ENCODE results near the gene EPHA8.

DNA sequence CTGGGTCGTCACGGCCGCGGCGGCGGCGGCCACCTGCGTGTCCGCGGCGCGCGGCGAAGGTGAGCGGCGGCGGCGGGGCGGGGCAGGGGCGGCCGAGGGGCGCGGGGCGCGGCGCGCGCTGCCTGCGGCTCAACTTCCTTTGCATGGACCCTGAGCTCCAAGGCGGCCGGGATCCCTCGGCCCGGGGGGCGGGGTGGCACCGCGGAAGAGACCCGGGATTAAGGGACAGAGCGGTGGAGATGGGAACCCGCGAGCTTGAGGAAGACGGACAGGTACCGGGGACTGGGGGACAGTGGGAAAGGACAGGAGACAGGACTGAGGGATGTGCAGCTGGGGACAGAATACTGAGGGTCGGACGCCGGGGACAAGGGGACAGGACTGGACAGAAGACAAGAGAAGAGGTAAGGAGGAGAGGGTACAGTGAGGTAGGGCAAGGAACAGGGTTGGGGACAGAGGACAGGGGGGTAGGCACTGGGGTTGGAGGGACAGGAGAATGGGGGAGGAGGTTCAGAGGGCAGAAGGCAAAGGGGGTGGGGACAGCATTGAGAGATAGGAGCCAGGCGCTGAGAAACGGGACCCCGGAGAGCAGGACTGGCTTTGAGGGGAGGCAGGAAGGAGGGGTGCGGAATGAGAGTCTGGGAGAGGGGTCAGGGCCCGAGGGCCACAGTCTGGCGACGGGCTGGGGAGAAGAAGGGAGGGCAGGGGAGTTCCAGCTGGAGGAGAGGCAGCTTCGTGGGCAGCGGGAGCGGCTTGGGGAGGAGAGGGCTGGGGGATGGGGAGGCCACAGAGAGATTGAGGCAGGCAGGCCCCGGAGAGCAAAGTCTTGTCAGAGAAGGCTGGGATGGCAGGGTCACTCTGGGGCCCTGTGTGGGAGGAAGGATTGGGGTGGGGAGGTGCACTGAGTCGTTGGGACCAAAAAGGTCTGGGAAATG lies 648 bp downstream of the EPHA8 start:
- no peak for TF ChIP-seq ZNF510 (tag by site-specific recombination; IDR thresholded peaks at IDR 0.05; ENCODE audit: insufficient replicate concordance)
- TF ChIP-seq, protein P1, sequence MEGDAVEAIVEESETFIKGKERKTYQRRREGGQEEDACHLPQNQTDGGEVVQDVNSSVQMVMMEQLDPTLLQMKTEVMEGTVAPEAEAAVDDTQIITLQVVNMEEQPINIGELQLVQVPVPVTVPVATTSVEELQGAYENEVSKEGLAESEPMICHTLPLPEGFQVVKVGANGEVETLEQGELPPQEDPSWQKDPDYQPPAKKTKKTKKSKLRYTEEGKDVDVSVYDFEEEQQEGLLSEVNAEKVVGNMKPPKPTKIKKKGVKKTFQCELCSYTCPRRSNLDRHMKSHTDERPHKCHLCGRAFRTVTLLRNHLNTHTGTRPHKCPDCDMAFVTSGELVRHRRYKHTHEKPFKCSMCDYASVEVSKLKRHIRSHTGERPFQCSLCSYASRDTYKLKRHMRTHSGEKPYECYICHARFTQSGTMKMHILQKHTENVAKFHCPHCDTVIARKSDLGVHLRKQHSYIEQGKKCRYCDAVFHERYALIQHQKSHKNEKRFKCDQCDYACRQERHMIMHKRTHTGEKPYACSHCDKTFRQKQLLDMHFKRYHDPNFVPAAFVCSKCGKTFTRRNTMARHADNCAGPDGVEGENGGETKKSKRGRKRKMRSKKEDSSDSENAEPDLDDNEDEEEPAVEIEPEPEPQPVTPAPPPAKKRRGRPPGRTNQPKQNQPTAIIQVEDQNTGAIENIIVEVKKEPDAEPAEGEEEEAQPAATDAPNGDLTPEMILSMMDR (tag by site-specific recombination; IDR thresholded peaks at IDR 0.05): no peak
- no peak for TF ChIP-seq ZNF624 (tag by site-specific recombination; IDR thresholded peaks at IDR 0.05)
- no peak for TF ChIP-seq YY1 (tag by site-specific recombination; IDR thresholded peaks at IDR 0.05)
- no peak for TF ChIP-seq ZNF48 (tag by site-specific recombination; IDR thresholded peaks at IDR 0.05)
- TF ChIP-seq ELK4 (IDR thresholded peaks at IDR 0.05; ENCODE audit: borderline replicate concordance, low read depth, low read length): no peak
- no peak for TF ChIP-seq ZNF530 (tag by site-specific recombination; IDR thresholded peaks at IDR 0.05; ENCODE audit: low read depth)
- TF ChIP-seq ZNF660 (tag by site-specific recombination; IDR thresholded peaks at IDR 0.05): no peak
- TF ChIP-seq TCF7L2 (IDR thresholded peaks at IDR 0.05; ENCODE audit: borderline replicate concordance, low read depth, low read length): no peak
- TF ChIP-seq ZNF423 (tag by site-specific recombination; IDR thresholded peaks at IDR 0.05): no peak
- TF ChIP-seq ZNF274 (IDR thresholded peaks at IDR 0.05; ENCODE audit: low read length): no peak
- no peak for TF ChIP-seq ZNF274 (tag by site-specific recombination; IDR thresholded peaks at IDR 0.05; ENCODE audit: borderline replicate concordance)
